LNCaP clone FGC (cell line): ENCODE measurements around the gene MADD.

Source experiments
- DNase-seq: peaks from one replicate; pipeline ENCODE4 v3.0.0-alpha.2; 2011; ENCODE audit warnings: low read depth
- H3K4me3 ChIP-seq: 2 replicates; pipeline ENCODE4 v1.5.1; 2011; ENCODE audit warnings: mild to moderate bottlenecking, low read depth, low read length, control low read depth
- CTCF ChIP-seq: IDR thresholded peaks from 2 replicates; pipeline ENCODE4 v1.5.1; 2012; ENCODE audit warnings: mild to moderate bottlenecking; ENCODE audit not compliant: control insufficient read depth, insufficient read depth; ENCODE audit errors: extremely low read depth

MADD gene

GRCh38 chr11:47375546-47376085 lies 105.7 kb downstream of the MADD start:
- no peak for DNase-seq
- TF ChIP-seq CTCF = no peak
- no peak overlapping the region for H3K4me3 ChIP-seq

- no peak overlapping the region for H3K4me3 ChIP-seq
- DNase-seq = no peak
- no peak for TF ChIP-seq CTCF
These were observed 106.2 kb downstream of the MADD start for GRCh38 chr11:47376107-47376524.

- no peak overlapping the region for H3K4me3 ChIP-seq
- no peak for TF ChIP-seq CTCF
- no peak for DNase-seq
These were observed 106.8 kb downstream of the MADD start for GRCh38 chr11:47376525-47377371.

GRCh38 chr11:47377571-47378009 lies 107.7 kb downstream of the MADD start:
- no peak overlapping the region for H3K4me3 ChIP-seq
- DNase-seq = no peak
- TF ChIP-seq CTCF = no peak

GRCh38 chr11:47378010-47378835 lies 108.3 kb downstream of the MADD start, which contains the start of gene SPI1:
Gene SPI1, minus strand, starts transcription at chr11:47378547. Its CDS starts 194 bp downstream, at chr11:47378353.
- TF ChIP-seq CTCF = no peak
- DNase-seq = no peak
- H3K4me3 ChIP-seq = no peak within 1 kb of the TSS

- TF ChIP-seq CTCF = no peak
- H3K4me3 ChIP-seq = no peak overlapping the region
- DNase-seq = no peak
These were observed 108.9 kb downstream of the MADD start for GRCh38 chr11:47378836-47379170.
